Lung (tissue), 16 donors: ENCODE measurements around the gene METRNL. TPM values are rescaled to one million over a fixed set of nuclear protein-coding genes. Genes with fewer than 3 reads are reported as not detected.
"Not testable (repeated sequence)": the region's sequence is repeated elsewhere in the genome, so short reads cannot be mapped to it uniquely, and the experiment has no call there.

Experiments used
- ATAC-seq: fragments of 200-7000 bp; cut with Tn5 transposase; one replicate; pipeline ENCODE4 v1.9.1; 2020; ENCODE audit warnings: moderate number of reproducible peaks; ENCODE audit not compliant: insufficient read depth, low FRiP score
- DNase-seq, 3 donors: peaks; one replicate each; pipeline ENCODE4 v3.0.0-alpha.2; 2013 to 2017
- H3K27ac ChIP-seq, 2 donors: one replicate each; pipeline ENCODE4 v1.5.1; 2013; ENCODE audit warnings: mild to moderate bottlenecking in 2 of 2, moderate library complexity in 2 of 2, control low read depth in 1 of 2, inconsistent platforms in 1 of 2, low read depth in 1 of 2, low read length in 1 of 2
- H3K27me3 ChIP-seq, 3 donors: one replicate each; pipeline ENCODE4 v1.5.1; 2013; ENCODE audit warnings: low read length in 2 of 3; ENCODE audit not compliant: control insufficient read depth in 3 of 3, insufficient read depth in 3 of 3
- H3K36me3 ChIP-seq, 4 donors: one replicate each; pipeline ENCODE4 v1.5.1; 2013; ENCODE audit warnings: low read length in 4 of 4, mild to moderate bottlenecking in 1 of 4, moderate library complexity in 1 of 4; ENCODE audit not compliant: control insufficient read depth in 4 of 4, insufficient read depth in 4 of 4
- H3K4me1 ChIP-seq, 5 donors: one replicate each; pipeline ENCODE4 v1.5.1; 2013; ENCODE audit warnings: low read length in 5 of 5, mild to moderate bottlenecking in 2 of 5, moderate library complexity in 1 of 5; ENCODE audit not compliant: control insufficient read depth in 5 of 5, insufficient read depth in 5 of 5
- H3K4me3 ChIP-seq: one replicate; pipeline ENCODE4 v1.5.1; 2013; ENCODE audit warnings: mild to moderate bottlenecking, control low read depth, moderate library complexity
- H3K9ac ChIP-seq, 2 donors: one replicate each; pipeline ENCODE4 v1.5.1; 2013; ENCODE audit warnings: low read length in 2 of 2, control low read depth in 1 of 2; ENCODE audit not compliant: insufficient read depth in 1 of 2
- H3K9me3 ChIP-seq, 4 donors: one replicate each; pipeline ENCODE4 v1.5.1; 2013; ENCODE audit warnings: low read length in 3 of 4, mild to moderate bottlenecking in 1 of 4, moderate library complexity in 1 of 4; ENCODE audit not compliant: control insufficient read depth in 4 of 4, insufficient read depth in 3 of 4
- CTCF ChIP-seq: IDR thresholded peaks from 2 replicates; pipeline ENCODE4 v1.5.1; 2012; ENCODE audit warnings: mild to moderate bottlenecking; ENCODE audit errors: control extremely low read depth, extremely low read depth
- WGBS, 2 donors: extraction: QIAGEN DNeasy Blood & Tissue Kit; methylation state at CpG; one replicate each; pipeline ENCODE4 v1.1.7; 2013; 5-methylcytosine and 5-hydroxymethylcytosine counted together
- long read RNA-seq, 5 donors: transcript quantifications; one replicate each; lab custom pipeline, GENCODE V29; 2026
- polyA plus RNA-seq, 2 donors: library from polyadenylated mRNA; stranded (reverse); fragments of 200-250 nt; gene quantifications; one replicate each; pipeline ENCODE4 v1.2.1, GENCODE V29; 2013
- total RNA-seq, 2 donors: library from RNA; depleted of rRNA in 1 of 2; stranded (reverse); fragments of >200 nt in 1 of 2; gene quantifications; one replicate each; pipeline ENCODE4 v1.2.1, GENCODE V29; 2014 to 2021
- donor health status: control.
- donor health status: control.
- donor health status: Bipolar disorder and iron deficiency.
- donor health status: healthy.
- donor health status: DM: yes; HTN: yes; CAD: no.

Gene METRNL
- total RNA-seq: 10 to 100 TPM; 48.9 to 81.1 TPM
- 100 to 1,000 TPM in 1 of 2 donors, 10 to 100 TPM in 1; 48.2 to 181 TPM for polyA plus RNA-seq
- long read RNA-seq, donor 1, transcript METRNL-201 (4 exons, 1,605 nt): major isoform, 7 of 9 reads
- long read RNA-seq, donor 1, partial matches to known transcripts: 0 of 9 reads
- long read RNA-seq, donor 1, other reads (novel, unspliced or antisense): 0 of 9 reads
- long read RNA-seq, donor 2, partial matches to known transcripts: 0 of 6 reads
- long read RNA-seq, donor 2, other reads (novel, unspliced or antisense): 0 of 6 reads
- long read RNA-seq, donor 3, transcript METRNL-201 (4 exons, 1,605 nt): major isoform, 6 of 6 reads
- long read RNA-seq, donor 3, partial matches to known transcripts: 0 of 6 reads
- long read RNA-seq, donor 3, other reads (novel, unspliced or antisense): 0 of 6 reads
- long read RNA-seq, donor 4, partial matches to known transcripts: 0 of 4 reads
- long read RNA-seq, donor 4, other reads (novel, unspliced or antisense): 0 of 4 reads
- long read RNA-seq, donor 5, transcript METRNL-201 (4 exons, 1,605 nt): major isoform, 12 of 13 reads
- long read RNA-seq, donor 5, partial matches to known transcripts: 0 of 13 reads
- long read RNA-seq, donor 5, other reads (novel, unspliced or antisense): 0 of 13 reads

- peak; percentile 75 to 87 (median 80) for DNase-seq
- Histone ChIP-seq H3K27me3 (peaks cover 0 to 8% (median 0%) of the 10 kb centered on the region in 3 donors), H3K27ac (peak within 1 kb of the TSS; percentile 69 to 96), H3K4me3 (peak within 1 kb of the TSS; percentile 67), H3K4me1 (peaks cover 0 to 31% (median 16%) of the 10 kb centered on the region in 5 donors), H3K9ac (no peak within 1 kb of the TSS), H3K9me3 (no peaks in the 10 kb centered on the region), H3K36me3 (no peaks in the 10 kb centered on the region)
- peak; percentile 65 for ATAC-seq
- 1 to 3% methylated on average over 22 to 69 of the region's 69 CpGs for WGBS, 2 donors
- TF ChIP-seq CTCF: no peak
Measured at GRCh38 chr17:83079352-83079747, at the start of gene METRNL. Gene METRNL (plus strand): TSS chr17:83079609. CDS start chr17:83079816, 207 bp downstream.

GRCh38 chr17:83030432-83030831 lies 49.0 kb upstream of the METRNL start:
- WGBS, 2 donors: 90 to 93% methylated on average over 23 of the region's 23 CpGs
- Histone ChIP-seq H3K9ac (no peak overlapping the region), H3K9me3 (no peaks in the 10 kb centered on the region), H3K4me3 (no peak overlapping the region), H3K27me3 (no peaks in the 10 kb centered on the region), H3K4me1 (no peaks in the 10 kb centered on the region), H3K36me3 (peaks cover 0 to 5% (median 3%) of the 10 kb centered on the region in 4 donors), H3K27ac (no peak overlapping the region)
- no peak for TF ChIP-seq CTCF
- ATAC-seq (no peak), DNase-seq (no peak)

GRCh38 chr17:83031321-83031945 lies 48.0 kb upstream of the METRNL start:
- Histone ChIP-seq H3K4me1 (no peaks in the 10 kb centered on the region), H3K4me3 (no peak overlapping the region), H3K36me3 (peaks cover 0 to 7% (median 3%) of the 10 kb centered on the region in 4 donors), H3K9ac (no peak overlapping the region), H3K27me3 (no peaks in the 10 kb centered on the region), H3K9me3 (no peaks in the 10 kb centered on the region), H3K27ac (no peak overlapping the region)
- ATAC-seq (no peak), DNase-seq (no peak)
- TF ChIP-seq CTCF: no peak
- 94 to 95% methylated on average over 35 of the region's 35 CpGs for WGBS, 2 donors

GRCh38 chr17:83031946-83032451 lies 47.4 kb upstream of the METRNL start:
- not testable (repeated sequence) for H3K9me3 ChIP-seq, H3K4me1 ChIP-seq, ATAC-seq, DNase-seq, H3K4me3 ChIP-seq, H3K36me3 ChIP-seq, H3K27me3 ChIP-seq, H3K9ac ChIP-seq, H3K27ac ChIP-seq
- WGBS, 2 donors: 92 to 95% methylated on average over 33 of the region's 33 CpGs
